ENCODE results near the gene CAVIN4. TPM values are rescaled to one million over a fixed set of nuclear protein-coding genes. Genes with fewer than 3 reads are reported as not detected.

Gene CAVIN4
- total RNA-seq, 1 donor from 2014 or later, result 4.8 TPM

- Mint-ChIP-seq H3K27me3 (ENCODE audit: low read depth) (no peaks in the 10 kb centered on the region), H3K4me1 (peaks cover 2% of the 10 kb centered on the region), H3K36me3 (peaks cover 2% of the 10 kb centered on the region), H3K27ac (no peak overlapping the region), H3K4me3 (no peak overlapping the region), H3K9me3 (peaks cover 26% of the 10 kb centered on the region)
- no peak for TF ChIP-seq CTCF (IDR thresholded peaks at IDR 0.05; ENCODE audit: unreplicated experiment)
- no peak for DNase-seq (ENCODE audit: low spot score in 2 of 2, unreplicated experiment in 2 of 2)
These were observed 41.3 kb downstream of the CAVIN4 start for GRCh38 chr9:100619194-100619593.

GRCh38 chr9:100619665-100620064 lies 41.8 kb downstream of the CAVIN4 start:
- Mint-ChIP-seq H3K4me3 (no peak overlapping the region), H3K36me3 (peaks cover 2% of the 10 kb centered on the region), H3K27ac (no peak overlapping the region), H3K27me3 (ENCODE audit: low read depth) (no peaks in the 10 kb centered on the region), H3K4me1 (peaks cover 2% of the 10 kb centered on the region), H3K9me3 (peaks cover 26% of the 10 kb centered on the region)
- no peak for DNase-seq (ENCODE audit: low spot score in 2 of 2, unreplicated experiment in 2 of 2)
- no peak for TF ChIP-seq CTCF (IDR thresholded peaks at IDR 0.05; ENCODE audit: unreplicated experiment)

GRCh38 chr9:100623969-100624368 lies 46.1 kb downstream of the CAVIN4 start:
- Mint-ChIP-seq H3K4me1 (peaks cover 4% of the 10 kb centered on the region), H3K27me3 (ENCODE audit: low read depth) (no peaks in the 10 kb centered on the region), H3K27ac (no peak overlapping the region), H3K9me3 (peaks cover 6% of the 10 kb centered on the region), H3K36me3 (no peaks in the 10 kb centered on the region), H3K4me3 (no peak overlapping the region)
- no peak for TF ChIP-seq CTCF (IDR thresholded peaks at IDR 0.05; ENCODE audit: unreplicated experiment)
- DNase-seq (ENCODE audit: low spot score in 2 of 2, unreplicated experiment in 2 of 2), result no peak

- no peak overlapping the region for H3K4me3 Mint-ChIP-seq
- H3K27me3 Mint-ChIP-seq (ENCODE audit: low read depth), result no peaks in the 10 kb centered on the region
- TF ChIP-seq CTCF (IDR thresholded peaks at IDR 0.05; ENCODE audit: unreplicated experiment), result no peak
- peaks cover 6% of the 10 kb centered on the region for H3K9me3 Mint-ChIP-seq
- H3K4me1 Mint-ChIP-seq, result peaks cover 6% of the 10 kb centered on the region
- no peaks in the 10 kb centered on the region for H3K36me3 Mint-ChIP-seq
- no peak for DNase-seq (ENCODE audit: low spot score in 2 of 2, unreplicated experiment in 2 of 2)
- no peak overlapping the region for H3K27ac Mint-ChIP-seq
These were observed 49.1 kb downstream of the CAVIN4 start for GRCh38 chr9:100626949-100627348.

GRCh38 chr9:100637787-100638186 lies 59.9 kb downstream of the CAVIN4 start:
- peaks cover 2% of the 10 kb centered on the region for H3K36me3 Mint-ChIP-seq
- peaks cover 13% of the 10 kb centered on the region for H3K27me3 Mint-ChIP-seq (ENCODE audit: low read depth)
- no peak overlapping the region for H3K27ac Mint-ChIP-seq
- no peak for TF ChIP-seq CTCF (IDR thresholded peaks at IDR 0.05; ENCODE audit: unreplicated experiment)
- no peak overlapping the region for H3K4me3 Mint-ChIP-seq
- H3K4me1 Mint-ChIP-seq, result peaks cover 23% of the 10 kb centered on the region
- H3K9me3 Mint-ChIP-seq, result peaks cover 10% of the 10 kb centered on the region
- no peak for DNase-seq (ENCODE audit: low spot score in 2 of 2, unreplicated experiment in 2 of 2)

Other genes with a start within 250 kb of the CAVIN4 start
- 35.6 to 36.2 TPM (median 36.1 TPM) in 3 replicates for gene TEX10, start 225.1 kb upstream of the CAVIN4 start, total RNA-seq
- 34.7 to 36.6 TPM (median 35.4 TPM) in 3 replicates for gene MSANTD3, start 150.9 kb upstream of the CAVIN4 start, total RNA-seq
- 19.6 to 25.5 TPM (median 24.3 TPM) in 3 replicates for gene TMEFF1, start 104.9 kb upstream of the CAVIN4 start, total RNA-seq

All from mesothelial cell of epicardium (in vitro differentiated cells).